Activated naive CD8-positive, alpha-beta T cell treated with anti-CD3 and anti-CD28 coated beads for 36 hours (primary cell): ENCODE measurements around the gene SMYD3. TPM values are rescaled to one million over a fixed set of nuclear protein-coding genes. Genes with fewer than 3 reads are reported as not detected.

Experiments
- DNase-seq: peaks from one replicate; pipeline ENCODE4 v3.0.0; 2021
- H3K27ac Mint-ChIP-seq: one replicate; pipeline ENCODE4 v1.8.0; 2022; ENCODE audit warnings: mild to moderate bottlenecking, moderate library complexity, mixed read lengths
- H3K27me3 Mint-ChIP-seq: one replicate; pipeline ENCODE4 v1.8.0; 2022; ENCODE audit warnings: mild to moderate bottlenecking, mixed read lengths
- H3K36me3 Mint-ChIP-seq: one replicate; pipeline ENCODE4 v1.8.0; 2021; ENCODE audit warnings: mild to moderate bottlenecking, mixed read lengths
- H3K4me1 Mint-ChIP-seq: one replicate; pipeline ENCODE4 v1.8.0; 2021; ENCODE audit warnings: mixed read lengths
- H3K4me3 Mint-ChIP-seq: one replicate; pipeline ENCODE4 v1.8.0; 2022; ENCODE audit warnings: mild to moderate bottlenecking, moderate library complexity, mixed read lengths
- H3K9me3 Mint-ChIP-seq: one replicate; pipeline ENCODE4 v1.8.0; 2022; ENCODE audit warnings: mixed read lengths
- total RNA-seq, 2 experiments: library from RNA; stranded (reverse); gene quantifications; one replicate each; pipeline ENCODE4 v1.2.3, GENCODE V29; 2021

The SMYD3 gene
- total RNA-seq, 2 experiments from 2014 or later = 16.4 to 18.4 TPM

GRCh38 chr1:246425139-246425794 is 81.8 kb downstream of the SMYD3 start:
- Mint-ChIP-seq H3K27me3 (no peaks in the 10 kb centered on the region), H3K4me3 (no peak overlapping the region), H3K9me3 (peaks cover 2% of the 10 kb centered on the region), H3K4me1 (peaks cover 6% of the 10 kb centered on the region), H3K36me3 (peaks cover 6% of the 10 kb centered on the region), H3K27ac (no peak overlapping the region)
- DNase-seq = no peak

GRCh38 chr1:246420300-246420699 is 86.8 kb downstream of the SMYD3 start:
- Mint-ChIP-seq H3K9me3 (peaks cover 3% of the 10 kb centered on the region), H3K4me3 (no peak overlapping the region), H3K36me3 (peaks cover 24% of the 10 kb centered on the region), H3K27ac (no peak overlapping the region), H3K27me3 (no peaks in the 10 kb centered on the region), H3K4me1 (peaks cover 6% of the 10 kb centered on the region)
- DNase-seq = no peak

- Mint-ChIP-seq H3K9me3 (peaks cover 3% of the 10 kb centered on the region), H3K4me3 (no peak overlapping the region), H3K27ac (no peak overlapping the region), H3K4me1 (peaks cover 4% of the 10 kb centered on the region), H3K36me3 (peaks cover 28% of the 10 kb centered on the region), H3K27me3 (no peaks in the 10 kb centered on the region)
- no peak for DNase-seq
Measured at GRCh38 chr1:246418565-246419312, 88.3 kb downstream of the SMYD3 start.

GRCh38 chr1:246417813-246418564 is 89.1 kb downstream of the SMYD3 start:
- Mint-ChIP-seq H3K36me3 (peaks cover 28% of the 10 kb centered on the region), H3K27ac (no peak overlapping the region), H3K9me3 (peaks cover 3% of the 10 kb centered on the region), H3K4me1 (peaks cover 2% of the 10 kb centered on the region), H3K4me3 (no peak overlapping the region), H3K27me3 (no peaks in the 10 kb centered on the region)
- no peak for DNase-seq

GRCh38 chr1:246417152-246417812 is 89.8 kb downstream of the SMYD3 start:
- H3K27ac Mint-ChIP-seq = no peak overlapping the region
- no peak overlapping the region for H3K4me3 Mint-ChIP-seq
- no peaks in the 10 kb centered on the region for H3K4me1 Mint-ChIP-seq
- no peak for DNase-seq
- no peaks in the 10 kb centered on the region for H3K27me3 Mint-ChIP-seq
- peaks cover 3% of the 10 kb centered on the region for H3K9me3 Mint-ChIP-seq
- peaks cover 32% of the 10 kb centered on the region for H3K36me3 Mint-ChIP-seq

GRCh38 chr1:246416261-246416660 is 90.8 kb downstream of the SMYD3 start:
- no peaks in the 10 kb centered on the region for H3K4me1 Mint-ChIP-seq
- no peak for DNase-seq
- peaks cover 38% of the 10 kb centered on the region for H3K36me3 Mint-ChIP-seq
- no peak overlapping the region for H3K4me3 Mint-ChIP-seq
- H3K27me3 Mint-ChIP-seq = no peaks in the 10 kb centered on the region
- H3K27ac Mint-ChIP-seq = no peak overlapping the region
- peaks cover 8% of the 10 kb centered on the region for H3K9me3 Mint-ChIP-seq

GRCh38 chr1:246415028-246415427 is 92.1 kb downstream of the SMYD3 start:
- peaks cover 44% of the 10 kb centered on the region for H3K36me3 Mint-ChIP-seq
- no peak overlapping the region for H3K27ac Mint-ChIP-seq

GRCh38 chr1:246413430-246413829 is 93.6 kb downstream of the SMYD3 start:
- H3K4me1 Mint-ChIP-seq = no peaks in the 10 kb centered on the region
- peaks cover 9% of the 10 kb centered on the region for H3K9me3 Mint-ChIP-seq
- peaks cover 36% of the 10 kb centered on the region for H3K36me3 Mint-ChIP-seq
- no peak overlapping the region for H3K4me3 Mint-ChIP-seq
- no peak overlapping the region for H3K27ac Mint-ChIP-seq
- no peaks in the 10 kb centered on the region for H3K27me3 Mint-ChIP-seq
- DNase-seq = no peak

More at GRCh38 chr1:246415028-246415427, 92.1 kb downstream of the SMYD3 start:
- Mint-ChIP-seq H3K4me1 (no peaks in the 10 kb centered on the region), H3K27me3 (no peaks in the 10 kb centered on the region), H3K4me3 (no peak overlapping the region), H3K9me3 (peaks cover 9% of the 10 kb centered on the region)
- no peak for DNase-seq

- Mint-ChIP-seq H3K36me3 (peaks cover 4% of the 10 kb centered on the region), H3K27me3 (no peaks in the 10 kb centered on the region), H3K27ac (no peak overlapping the region), H3K9me3 (no peaks in the 10 kb centered on the region), H3K4me3 (no peak overlapping the region), H3K4me1 (peaks cover 4% of the 10 kb centered on the region)
- DNase-seq = no peak
Measured at GRCh38 chr1:246404078-246404477, 103.0 kb downstream of the SMYD3 start.

GRCh38 chr1:246398126-246398813 is 108.8 kb downstream of the SMYD3 start:
- DNase-seq = no peak
- Mint-ChIP-seq H3K27ac (no peak overlapping the region), H3K9me3 (no peaks in the 10 kb centered on the region), H3K4me3 (no peak overlapping the region), H3K27me3 (no peaks in the 10 kb centered on the region), H3K36me3 (peaks cover 36% of the 10 kb centered on the region), H3K4me1 (no peaks in the 10 kb centered on the region)

- H3K4me3 Mint-ChIP-seq = no peak overlapping the region
- peaks cover 42% of the 10 kb centered on the region for H3K36me3 Mint-ChIP-seq
- H3K27me3 Mint-ChIP-seq = no peaks in the 10 kb centered on the region
- peaks cover 4% of the 10 kb centered on the region for H3K9me3 Mint-ChIP-seq
- DNase-seq = no peak
- H3K4me1 Mint-ChIP-seq = peaks cover under 1% of the 10 kb centered on the region
- no peak overlapping the region for H3K27ac Mint-ChIP-seq
Measured at GRCh38 chr1:246397046-246397445, 110.0 kb downstream of the SMYD3 start.

GRCh38 chr1:246396322-246396721 is 110.8 kb downstream of the SMYD3 start:
- Mint-ChIP-seq H3K4me1 (peaks cover 5% of the 10 kb centered on the region), H3K36me3 (peaks cover 49% of the 10 kb centered on the region), H3K27ac (no peak overlapping the region), H3K9me3 (peaks cover 11% of the 10 kb centered on the region), H3K4me3 (no peak overlapping the region), H3K27me3 (no peaks in the 10 kb centered on the region)
- DNase-seq = no peak

- Mint-ChIP-seq H3K4me3 (no peak overlapping the region), H3K36me3 (peaks cover 57% of the 10 kb centered on the region), H3K9me3 (peaks cover 17% of the 10 kb centered on the region), H3K27ac (no peak overlapping the region), H3K4me1 (peaks cover 5% of the 10 kb centered on the region), H3K27me3 (no peaks in the 10 kb centered on the region)
- no peak for DNase-seq
Measured at GRCh38 chr1:246394121-246394520, 113.0 kb downstream of the SMYD3 start.

- DNase-seq = no peak
- Mint-ChIP-seq H3K27me3 (no peaks in the 10 kb centered on the region), H3K4me3 (no peak overlapping the region), H3K27ac (no peak overlapping the region), H3K4me1 (peaks cover 5% of the 10 kb centered on the region), H3K36me3 (peaks cover 39% of the 10 kb centered on the region), H3K9me3 (peaks cover 17% of the 10 kb centered on the region)
Measured at GRCh38 chr1:246390855-246391254, 116.2 kb downstream of the SMYD3 start.
